GM12878 (cell line): Measurements from ENCODE around the gene CACNG8. TPM values are rescaled to one million over a fixed set of nuclear protein-coding genes. Genes with fewer than 3 reads are reported as not detected.

Source experiments
- ATAC-seq: fragments of 200-7000 bp; cut with Tn5 transposase; 3 replicates; pipeline ENCODE4 v1.9.1; 2020; ENCODE audit warnings: mild to moderate bottlenecking, moderate library complexity
- BruUV-seq: library from RNA; stranded (reverse); fragments of 400-500 nt; replicated peaks from 2 replicates; lab custom pipeline; 2021; lab: Mats Ljungman, UMichigan
- CTCF ChIA-PET: fragments of 300-600 bp; sonication (Branson Sonifier 250); formaldehyde crosslinking; extraction: SDS; loops from one replicate; lab custom pipeline; 2021; ENCODE audit warnings: inconsistent platforms; lab: Yijun Ruan, JAX
- POLR2A ChIA-PET: fragments of 350-600 bp; formaldehyde crosslinking; extraction: SDS; loops from one replicate; lab custom pipeline; 2021; ENCODE audit warnings: inconsistent platforms; lab: Charles Lee
- RAD21 ChIA-PET: fragments of 300-600 bp; sonication (Branson Sonifier 250); formaldehyde crosslinking; loops from one replicate; lab custom pipeline; 2023; ENCODE audit warnings: antibody characterized with exemption; ENCODE audit not compliant: unreplicated experiment; lab: Charles Lee
- SMC1A ChIA-PET: fragments of 300-600 bp; sonication (Branson Sonifier 250); formaldehyde crosslinking; loops from one replicate; lab custom pipeline; 2023; ENCODE audit not compliant: unreplicated experiment, uncharacterized antibody; lab: Charles Lee
- DNase-seq: peaks from one replicate; pipeline ENCODE4 v3.0.0-alpha.2; 2011; ENCODE audit warnings: low read depth, low spot score
- FAIRE-seq: peaks from 3 replicates; lab custom pipeline; 2011; peaks lifted over from hg19 to GRCh38; lab: Jason Lieb, UNC
- H2AFZ ChIP-seq: 2 replicates; pipeline ENCODE4 v1.6.0; 2011; ENCODE audit warnings: low read depth, low read length, control low read depth; ENCODE audit not compliant: control insufficient read depth
- H3K27ac ChIP-seq: 2 replicates; pipeline ENCODE4 v1.5.1; 2011; ENCODE audit warnings: control low read depth; ENCODE audit not compliant: control insufficient read depth, insufficient read depth
- H3K27me3 ChIP-seq, 2 experiments: replicated peaks in 1 of 2; 2 replicates each; pipeline versions ENCODE4 v1.6.0 to v1.6.1; 2011; ENCODE audit warnings: low read length in 1 of 2; ENCODE audit not compliant: control insufficient read depth in 2 of 2, insufficient read depth in 2 of 2
- H3K36me3 ChIP-seq, 2 experiments: 2 replicates each; pipeline ENCODE4 v1.5.1; 2011; ENCODE audit warnings: low read length in 1 of 2; ENCODE audit not compliant: control insufficient read depth in 2 of 2, insufficient read depth in 2 of 2
- H3K4me1 ChIP-seq: 2 replicates; pipeline ENCODE4 v1.6.1; 2011; ENCODE audit warnings: mild to moderate bottlenecking, low read length, moderate library complexity, mixed read lengths; ENCODE audit not compliant: control insufficient read depth, insufficient read depth
- H3K4me2 ChIP-seq: 2 replicates; pipeline ENCODE4 v1.6.0; 2011; ENCODE audit warnings: control low read depth; ENCODE audit not compliant: control insufficient read depth, insufficient read depth
- H3K4me3 ChIP-seq: fragments of 200-600 bp; sonication (generic); 2 replicates; pipeline ENCODE4 v1.5.1; 2016
- H3K79me2 ChIP-seq: 2 replicates; pipeline ENCODE4 v1.6.0; 2011; ENCODE audit warnings: low read length; ENCODE audit not compliant: control insufficient read depth, insufficient read depth
- H3K9ac ChIP-seq: 2 replicates; pipeline ENCODE4 v1.8.0; 2011; ENCODE audit warnings: low read length, control low read depth, mixed read lengths; ENCODE audit not compliant: control insufficient read depth, insufficient read depth
- H3K9me3 ChIP-seq: replicated peaks from 3 replicates; pipeline ENCODE4 v1.5.1; 2011; ENCODE audit warnings: mild to moderate bottlenecking, low read length; ENCODE audit not compliant: control insufficient read depth, insufficient read depth
- H4K20me1 ChIP-seq: 2 replicates; pipeline ENCODE4 v1.6.0; 2011; ENCODE audit not compliant: control insufficient read depth, insufficient read depth
- EGR1 ChIP-seq, 2 experiments: IDR thresholded peaks; 1 replicate in 1 of 2; 2 replicates in 1 of 2; pipeline ENCODE4 v1.6.1; 2011 to 2012; ENCODE audit warnings: low read depth in 2 of 2, low read length in 2 of 2, borderline replicate concordance in 1 of 2, mild to moderate bottlenecking in 1 of 2, moderate library complexity in 1 of 2
- KLF5 ChIP-seq: fragments of 450-650 bp; IDR thresholded peaks from 2 replicates; pipeline ENCODE4 v1.6.1; 2014; ENCODE audit warnings: mild to moderate bottlenecking; ENCODE audit not compliant: partially characterized antibody
- PAX5 ChIP-seq: IDR thresholded peaks from 2 replicates; pipeline ENCODE4 v1.6.1; 2011; ENCODE audit warnings: low read depth, low read length, borderline replicate concordance
- SMARCA5 ChIP-seq: fragments of 450-650 bp; IDR thresholded peaks from 2 replicates; pipeline ENCODE4 v1.6.1; 2017; ENCODE audit warnings: mild to moderate bottlenecking
- SMC3 ChIP-seq: IDR thresholded peaks from 2 replicates; pipeline ENCODE4 v1.6.1; 2011; ENCODE audit warnings: low read length, improper control_type of control experiment, borderline replicate concordance
- ZNF384 ChIP-seq: IDR thresholded peaks from 2 replicates; pipeline ENCODE4 v1.6.1; 2012; ENCODE audit warnings: low read depth, mild to moderate bottlenecking, low read length, improper control_type of control experiment, borderline replicate concordance
- WGBS: methylation state at CpG from one replicate; pipeline ENCODE4 v1.1.6; 2016; ENCODE audit warnings: low lambda C conversion rate; ENCODE audit not compliant: insufficient replicate concordance, insufficient coverage; ENCODE audit errors: missing lambda C conversion rate; 5-methylcytosine and 5-hydroxymethylcytosine counted together
- in situ Hi-C: fragments of 300-500 bp; cut with MboI; formaldehyde crosslinking; loops from 9 replicates; pipeline ENCODE4 v1.14.3; 2018; ENCODE audit warnings: mixed read lengths
- intact Hi-C: fragments of 100-400 bp; cut with micrococcal nuclease; formaldehyde crosslinking; loops from one replicate; pipeline ENCODE4 v1.14.2; 2022; ENCODE audit not compliant: unreplicated experiment
- polyA plus RNA-seq, 11 experiments: library from polyadenylated mRNA; depleted of rRNA in 4 of 11; unstranded in 6 of 11; stranded (reverse) in 5 of 11; fragments of >200 nt; fragmentation: Nextera tagmentation in 4 of 11; fragmentation: Illumina TruSeq in 1 of 11; extraction: Ambion mirVana in 4 of 11; extraction: Trizol in 1 of 11; gene quantifications; 1 replicate in 1 of 11; 2 replicates in 10 of 11; pipeline versions ENCODE4 v1.2.1 to v1.2.3, GENCODE V29; 2011 to 2016; ENCODE audit warnings: inconsistent platforms in 2 of 11, missing spikeins in 2 of 11, low read depth in 1 of 11
- total RNA-seq, 4 experiments: library from RNA; depleted of rRNA in 3 of 4; stranded (reverse); fragments of >200 nt in 3 of 4; fragmentation: Illumina TruSeq in 1 of 4; extraction: Trizol in 1 of 4; gene quantifications; 2 replicates each; pipeline versions ENCODE4 v1.2.1 to v1.2.3, GENCODE V29; 2013 to 2021
- TF ChIP-seq, protein P1 (sequence below): fragments of 450-650 bp; IDR thresholded peaks from 2 replicates; pipeline ENCODE4 v1.6.1; 2018; ENCODE audit warnings: mild to moderate bottlenecking, low read depth, moderate library complexity; ENCODE audit not compliant: partially characterized antibody
- TF ChIP-seq, protein P2 (sequence below): IDR thresholded peaks from 2 replicates; pipeline ENCODE4 v1.6.1; 2012; ENCODE audit warnings: low read length, inconsistent platforms

Gene CACNG8
- total and polyA plus RNA-seq, 10 of the 15 experiments (the other 5 are each of a cell fraction or from before 2014, with no cell fraction given): not detected

DNA sequence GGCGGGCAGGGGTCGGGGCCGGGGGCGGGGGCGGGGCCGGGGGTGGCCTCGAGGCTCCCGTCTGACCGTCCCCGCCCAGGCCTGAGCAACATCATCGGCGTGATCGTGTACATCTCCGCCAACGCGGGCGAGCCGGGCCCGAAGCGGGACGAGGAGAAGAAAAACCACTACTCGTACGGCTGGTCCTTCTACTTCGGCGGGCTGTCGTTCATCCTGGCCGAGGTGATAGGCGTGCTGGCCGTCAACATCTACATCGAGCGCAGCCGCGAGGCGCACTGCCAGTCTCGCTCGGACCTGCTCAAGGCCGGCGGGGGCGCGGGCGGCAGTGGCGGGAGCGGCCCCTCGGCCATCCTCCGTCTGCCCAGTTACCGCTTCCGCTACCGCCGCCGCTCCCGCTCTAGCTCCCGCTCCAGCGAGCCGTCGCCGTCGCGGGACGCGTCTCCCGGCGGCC lies 19.3 kb downstream of the CACNG8 start:
- no peaks in the 10 kb centered on the region for H3K79me2 ChIP-seq
- RAD21 ChIA-PET: no interaction called here
- SMC1A ChIA-PET: no interaction called here
- ATAC-seq (no peak), FAIRE-seq (no peak), DNase-seq (no peak)
- H3K9me3 ChIP-seq: no peaks in the 10 kb centered on the region; the same call in 1 of the 3 replicates
- TF ChIP-seq, protein P1, sequence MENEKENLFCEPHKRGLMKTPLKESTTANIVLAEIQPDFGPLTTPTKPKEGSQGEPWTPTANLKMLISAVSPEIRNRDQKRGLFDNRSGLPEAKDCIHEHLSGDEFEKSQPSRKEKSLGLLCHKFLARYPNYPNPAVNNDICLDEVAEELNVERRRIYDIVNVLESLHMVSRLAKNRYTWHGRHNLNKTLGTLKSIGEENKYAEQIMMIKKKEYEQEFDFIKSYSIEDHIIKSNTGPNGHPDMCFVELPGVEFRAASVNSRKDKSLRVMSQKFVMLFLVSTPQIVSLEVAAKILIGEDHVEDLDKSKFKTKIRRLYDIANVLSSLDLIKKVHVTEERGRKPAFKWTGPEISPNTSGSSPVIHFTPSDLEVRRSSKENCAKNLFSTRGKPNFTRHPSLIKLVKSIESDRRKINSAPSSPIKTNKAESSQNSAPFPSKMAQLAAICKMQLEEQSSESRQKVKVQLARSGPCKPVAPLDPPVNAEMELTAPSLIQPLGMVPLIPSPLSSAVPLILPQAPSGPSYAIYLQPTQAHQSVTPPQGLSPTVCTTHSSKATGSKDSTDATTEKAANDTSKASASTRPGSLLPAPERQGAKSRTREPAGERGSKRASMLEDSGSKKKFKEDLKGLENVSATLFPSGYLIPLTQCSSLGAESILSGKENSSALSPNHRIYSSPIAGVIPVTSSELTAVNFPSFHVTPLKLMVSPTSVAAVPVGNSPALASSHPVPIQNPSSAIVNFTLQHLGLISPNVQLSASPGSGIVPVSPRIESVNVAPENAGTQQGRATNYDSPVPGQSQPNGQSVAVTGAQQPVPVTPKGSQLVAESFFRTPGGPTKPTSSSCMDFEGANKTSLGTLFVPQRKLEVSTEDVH: no peak
- TF ChIP-seq PAX5 (no peak), KLF5 (no peak), SMARCA5 (no peak), EGR1 (IDR thresholded peaks at IDR 0.05; ENCODE audit: borderline replicate concordance in 1 of 2, low read depth in 2 of 2, low read length in 2 of 2) (no peak), ZNF384 (no peak), SMC3 (no peak)
- TF ChIP-seq, protein P2, sequence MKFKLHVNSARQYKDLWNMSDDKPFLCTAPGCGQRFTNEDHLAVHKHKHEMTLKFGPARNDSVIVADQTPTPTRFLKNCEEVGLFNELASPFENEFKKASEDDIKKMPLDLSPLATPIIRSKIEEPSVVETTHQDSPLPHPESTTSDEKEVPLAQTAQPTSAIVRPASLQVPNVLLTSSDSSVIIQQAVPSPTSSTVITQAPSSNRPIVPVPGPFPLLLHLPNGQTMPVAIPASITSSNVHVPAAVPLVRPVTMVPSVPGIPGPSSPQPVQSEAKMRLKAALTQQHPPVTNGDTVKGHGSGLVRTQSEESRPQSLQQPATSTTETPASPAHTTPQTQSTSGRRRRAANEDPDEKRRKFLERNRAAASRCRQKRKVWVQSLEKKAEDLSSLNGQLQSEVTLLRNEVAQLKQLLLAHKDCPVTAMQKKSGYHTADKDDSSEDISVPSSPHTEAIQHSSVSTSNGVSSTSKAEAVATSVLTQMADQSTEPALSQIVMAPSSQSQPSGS: no peak
- no peaks in the 10 kb centered on the region for H3K4me1 ChIP-seq
- 53% methylated on average over 37 of the region's 62 CpGs for WGBS
- intact Hi-C loops (no loop called here), in situ Hi-C loops (no loop called here)
- BruUV-seq: no TSS peak
- no peak overlapping the region for H3K27ac ChIP-seq
- POLR2A ChIA-PET: no interaction called here
- H3K27me3 ChIP-seq: no peaks in the 10 kb centered on the region
- no peak overlapping the region for H3K9ac ChIP-seq
- no peak overlapping the region for H3K4me3 ChIP-seq
- CTCF ChIA-PET: no interaction called here
- H4K20me1 ChIP-seq: no peaks in the 10 kb centered on the region
- no peak overlapping the region for H3K4me2 ChIP-seq
- H2AFZ ChIP-seq: no peak overlapping the region
- no peaks in the 10 kb centered on the region for H3K36me3 ChIP-seq
